SK-N-DZ (cell line): ENCODE data around the gene TIMM23.
"Not testable (repeated sequence)": the region's sequence is repeated elsewhere in the genome, so short reads cannot be mapped to it uniquely, and the experiment has no call there.

Experiments
- DNase-seq: peaks from one replicate; pipeline ENCODE4 v3.0.0-alpha.2; 2015; ENCODE audit warnings: low spot score

The TIMM23 gene

DNA sequence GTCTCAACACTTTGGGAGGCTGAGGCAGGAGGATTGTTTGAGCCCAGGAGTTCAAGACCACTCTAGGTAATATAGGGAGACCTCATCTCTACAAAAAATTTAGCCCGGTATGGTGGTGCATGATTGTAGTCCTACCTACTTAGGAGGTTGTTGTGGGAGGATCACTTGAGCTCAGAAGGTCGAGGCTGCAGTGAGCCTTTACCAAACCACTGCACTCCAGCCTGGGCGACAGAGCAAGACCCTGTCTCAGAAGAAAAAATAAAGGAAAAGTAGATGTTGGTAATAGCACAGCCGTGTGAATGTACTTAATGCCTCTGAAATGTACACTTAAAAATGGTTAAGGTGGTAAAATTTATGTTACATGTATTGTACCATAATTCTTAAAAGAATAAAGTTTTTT, 25.3 kb downstream of the TIMM23 start:
- no peak for DNase-seq

DNA sequence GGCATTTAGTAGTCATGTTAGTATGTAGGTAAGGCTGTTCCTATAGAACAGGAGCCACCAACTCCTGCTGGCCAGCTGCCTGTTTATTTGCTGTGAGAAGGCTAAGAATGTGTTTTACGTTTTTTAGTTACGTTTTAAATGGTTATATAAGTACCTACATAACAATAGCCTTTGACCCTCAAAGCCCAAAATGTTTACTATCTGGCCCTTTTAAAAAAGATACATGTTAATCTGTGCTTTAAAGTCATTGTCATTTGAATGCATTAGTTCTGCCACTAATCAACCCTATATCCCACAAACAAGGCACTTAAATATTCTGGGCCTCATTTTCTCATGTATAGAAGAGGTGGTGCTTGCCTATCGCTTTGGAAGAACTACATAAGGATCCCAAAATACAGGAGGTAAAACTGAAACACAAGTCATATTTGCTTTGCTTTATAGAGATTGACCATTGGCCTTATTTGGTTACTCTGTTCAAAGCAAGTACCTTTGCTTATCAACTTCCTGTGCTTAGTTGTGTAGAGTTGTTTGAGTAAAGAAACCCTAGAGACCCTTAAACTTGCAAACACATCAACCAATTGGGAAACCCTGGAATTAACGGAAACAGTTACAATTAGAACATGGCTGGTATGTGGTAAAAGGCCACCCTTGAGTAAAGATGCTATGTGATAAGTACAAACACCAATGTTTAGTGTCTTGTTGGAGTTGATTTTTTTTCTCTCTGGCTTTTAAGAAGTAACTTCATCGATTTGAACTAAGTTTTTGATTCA, 25.9 kb downstream of the TIMM23 start:
- DNase-seq: no peak

DNA sequence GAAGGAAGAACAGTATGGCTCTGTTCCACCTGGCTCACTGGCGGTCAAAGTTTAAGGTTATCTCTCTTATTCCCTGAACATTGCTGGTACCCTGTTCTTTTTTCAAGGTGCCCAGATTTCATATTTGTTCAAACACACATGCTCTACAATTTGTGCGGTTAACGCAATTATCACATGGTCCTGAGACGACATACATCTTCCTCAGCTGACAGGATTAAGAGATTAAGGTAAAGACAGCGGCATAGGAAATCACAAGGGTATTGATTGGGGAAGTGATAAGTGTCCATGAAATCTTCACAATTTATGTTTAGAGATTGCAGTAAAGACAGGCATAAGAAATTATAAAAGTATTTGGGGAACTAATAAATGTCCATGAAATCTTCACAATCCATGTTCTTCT, 27.7 kb downstream of the TIMM23 start:
- not testable (repeated sequence) for DNase-seq

DNA sequence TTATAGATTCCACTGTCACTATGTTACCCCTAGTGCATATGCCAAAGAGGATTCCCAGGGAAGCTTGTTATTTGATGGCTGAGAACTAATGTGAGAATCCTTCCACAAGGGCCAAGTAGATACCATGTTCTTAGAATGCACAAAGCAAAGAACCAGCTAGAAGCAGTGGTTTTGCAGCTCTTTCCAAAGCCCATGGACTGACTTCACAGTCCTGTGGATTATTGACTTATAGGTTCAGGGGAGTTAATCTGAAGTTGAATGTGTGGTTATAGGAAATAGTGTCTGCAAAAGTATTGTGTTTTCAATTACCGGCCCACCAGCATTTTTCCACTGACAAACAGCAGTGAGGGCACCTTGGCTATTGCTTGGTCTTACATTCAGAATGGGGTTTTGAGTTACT, 28.2 kb downstream of the TIMM23 start:
- DNase-seq: no peak

DNA sequence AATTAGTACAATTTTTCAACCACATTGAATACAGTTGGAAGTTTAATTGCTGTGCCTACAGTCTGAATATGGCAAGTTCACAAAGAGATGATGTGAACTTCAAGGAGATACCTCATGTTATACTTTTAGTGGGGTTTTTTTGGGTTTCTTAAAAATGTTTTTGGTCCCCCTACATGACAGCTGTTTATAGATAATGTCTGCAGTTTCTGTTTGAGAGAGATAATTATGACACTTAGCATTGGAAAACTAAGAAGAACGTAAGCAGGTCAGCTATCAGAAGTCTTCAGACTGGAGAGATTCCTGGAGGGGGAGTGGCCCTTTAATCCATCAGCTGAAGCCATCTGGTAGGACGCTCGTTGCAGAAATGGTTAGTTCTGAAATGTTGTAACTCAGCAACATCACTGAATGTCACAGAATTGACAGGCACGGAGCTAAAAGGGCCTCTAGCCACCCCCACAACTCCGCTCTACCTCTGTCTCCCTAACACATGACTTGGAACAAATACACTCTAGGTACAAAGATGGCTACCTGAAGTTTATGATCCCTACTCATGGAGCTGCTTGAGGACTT, 29.0 kb downstream of the TIMM23 start:
- no peak for DNase-seq

DNA sequence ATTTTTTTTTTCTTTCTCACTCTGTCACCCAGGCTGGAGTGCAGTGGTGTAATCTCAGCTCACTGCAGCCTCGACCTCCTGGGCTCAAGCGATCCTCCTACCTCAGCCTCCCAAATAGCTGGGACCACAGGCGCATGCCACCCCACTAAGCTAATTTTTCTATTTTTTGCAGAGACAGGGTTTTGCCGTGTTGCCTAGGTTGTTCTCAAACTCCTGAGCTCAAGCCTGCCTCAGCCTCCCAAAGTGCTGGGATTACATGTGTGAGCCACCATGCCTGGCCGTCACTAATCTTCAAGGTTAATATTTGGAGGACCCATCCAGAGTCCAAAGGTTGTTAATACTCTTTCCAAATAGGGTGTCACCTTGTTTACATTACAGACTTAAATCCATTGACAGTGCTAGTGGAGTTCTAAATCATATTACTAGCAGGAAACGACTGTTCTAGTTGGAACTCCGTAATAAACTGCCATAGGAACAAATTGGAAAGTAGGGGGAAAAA, 29.9 kb downstream of the TIMM23 start:
- not testable (repeated sequence) for DNase-seq

- no peak for DNase-seq
Measured at GRCh38 chr10:46002916-46003693, 30.8 kb downstream of the TIMM23 start.

DNA sequence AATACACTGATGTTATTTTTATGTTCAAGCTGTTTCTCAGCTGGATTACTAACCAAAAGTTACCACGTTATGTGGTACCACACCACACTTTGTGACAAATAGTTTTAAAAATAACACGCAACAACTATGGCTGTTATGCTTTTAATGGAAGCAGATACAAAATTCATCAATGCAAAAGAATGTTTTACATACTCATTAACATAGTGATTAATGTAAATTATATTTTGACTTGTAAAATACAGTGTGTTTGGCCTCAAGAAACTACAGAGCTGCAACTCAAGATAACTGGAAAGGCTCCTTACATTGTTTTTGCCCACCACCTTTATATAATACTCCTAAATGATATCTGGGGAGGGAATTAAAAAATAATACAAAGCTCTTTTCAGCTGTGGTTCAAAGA, 32.7 kb downstream of the TIMM23 start:
- no peak for DNase-seq

- DNase-seq: no peak
Measured at GRCh38 chr10:46005383-46005782, 33.1 kb downstream of the TIMM23 start.

DNA sequence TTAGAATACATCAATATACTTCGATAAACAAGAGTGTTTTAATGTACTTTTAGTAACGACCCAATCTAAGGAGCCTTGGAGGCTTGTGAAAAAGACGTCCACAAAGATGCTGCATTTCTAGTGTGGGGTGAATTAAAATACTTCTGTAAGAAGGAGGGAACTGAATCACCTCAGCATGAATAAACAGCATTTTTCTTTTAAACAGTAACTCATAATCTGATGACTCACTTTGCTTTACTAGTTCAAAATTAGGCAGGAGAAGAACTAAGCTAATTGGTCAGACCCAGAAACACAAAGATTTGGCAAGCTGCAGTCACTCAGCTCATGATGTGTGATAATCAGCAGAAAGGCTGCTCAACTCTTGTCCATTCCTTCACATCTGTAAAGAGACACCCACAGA, 33.9 kb downstream of the TIMM23 start:
- no peak for DNase-seq

DNA sequence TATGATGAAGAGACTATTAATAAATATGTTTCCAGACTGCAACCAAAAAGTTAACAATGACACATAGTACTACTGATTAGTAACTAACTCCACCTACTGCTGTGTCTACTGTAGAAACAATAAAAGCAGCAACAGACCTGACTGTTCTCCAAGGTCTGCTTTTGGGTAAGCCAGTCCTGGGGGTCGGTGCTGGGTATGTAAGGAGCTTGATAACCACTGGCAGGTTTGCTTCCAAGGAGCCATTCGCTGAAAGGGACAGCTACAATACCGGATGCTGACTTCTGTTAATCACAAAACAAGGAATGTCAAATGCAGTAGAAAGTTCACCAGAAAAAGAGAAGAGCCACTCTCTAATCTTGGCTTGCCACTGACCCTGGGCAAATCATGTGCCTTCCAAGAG, 40.5 kb downstream of the TIMM23 start:
- no peak for DNase-seq

GRCh38 chr10:46014206-46014605, 41.9 kb downstream of the TIMM23 start:
- DNase-seq: no peak

GRCh38 chr10:46014683-46015405, 42.6 kb downstream of the TIMM23 start:
- DNase-seq: no peak

DNA sequence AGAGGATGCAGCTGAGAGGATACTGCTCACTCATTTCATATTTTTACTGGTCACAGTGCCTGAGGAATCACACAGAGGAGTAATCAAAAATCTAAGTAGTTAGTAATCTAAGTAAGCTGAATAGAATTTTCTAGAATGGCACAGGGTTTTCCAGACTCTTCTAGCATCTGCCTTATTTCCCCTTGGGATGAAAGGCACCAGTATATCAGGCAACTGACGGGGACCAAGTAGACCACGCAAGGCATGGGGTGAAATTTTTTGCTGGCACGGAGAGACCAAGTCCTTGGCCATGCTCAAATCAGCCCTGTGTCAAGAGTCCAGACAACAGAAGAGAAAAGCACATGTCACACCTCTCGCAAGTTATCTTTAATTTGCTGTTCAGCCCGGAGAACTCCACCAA, 43.9 kb downstream of the TIMM23 start:
- no peak for DNase-seq

- no peak for DNase-seq
Measured at GRCh38 chr10:46016811-46017210, 44.5 kb downstream of the TIMM23 start.

GRCh38 chr10:46017733-46018132, 45.4 kb downstream of the TIMM23 start:
- DNase-seq: no peak

GRCh38 chr10:46018453-46019176, 46.3 kb downstream of the TIMM23 start:
- DNase-seq: no peak

DNA sequence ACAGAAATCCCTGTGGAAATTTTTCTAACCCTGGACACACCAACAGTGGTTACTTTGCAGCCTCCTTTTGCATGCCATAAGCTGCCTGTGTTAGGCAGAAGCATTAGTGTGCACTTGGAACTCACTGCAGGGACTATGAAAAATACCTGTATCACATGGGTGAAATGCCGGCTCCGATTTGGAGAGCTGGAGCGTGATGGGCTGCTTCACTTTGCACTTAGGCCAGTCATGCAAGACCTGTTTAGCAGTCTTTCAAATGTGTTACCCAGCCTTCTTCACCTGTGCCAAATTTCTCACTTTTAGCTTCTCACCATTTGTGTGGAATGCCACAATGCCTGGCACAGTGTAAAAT, 46.9 kb downstream of the TIMM23 start:
- no peak for DNase-seq

DNA sequence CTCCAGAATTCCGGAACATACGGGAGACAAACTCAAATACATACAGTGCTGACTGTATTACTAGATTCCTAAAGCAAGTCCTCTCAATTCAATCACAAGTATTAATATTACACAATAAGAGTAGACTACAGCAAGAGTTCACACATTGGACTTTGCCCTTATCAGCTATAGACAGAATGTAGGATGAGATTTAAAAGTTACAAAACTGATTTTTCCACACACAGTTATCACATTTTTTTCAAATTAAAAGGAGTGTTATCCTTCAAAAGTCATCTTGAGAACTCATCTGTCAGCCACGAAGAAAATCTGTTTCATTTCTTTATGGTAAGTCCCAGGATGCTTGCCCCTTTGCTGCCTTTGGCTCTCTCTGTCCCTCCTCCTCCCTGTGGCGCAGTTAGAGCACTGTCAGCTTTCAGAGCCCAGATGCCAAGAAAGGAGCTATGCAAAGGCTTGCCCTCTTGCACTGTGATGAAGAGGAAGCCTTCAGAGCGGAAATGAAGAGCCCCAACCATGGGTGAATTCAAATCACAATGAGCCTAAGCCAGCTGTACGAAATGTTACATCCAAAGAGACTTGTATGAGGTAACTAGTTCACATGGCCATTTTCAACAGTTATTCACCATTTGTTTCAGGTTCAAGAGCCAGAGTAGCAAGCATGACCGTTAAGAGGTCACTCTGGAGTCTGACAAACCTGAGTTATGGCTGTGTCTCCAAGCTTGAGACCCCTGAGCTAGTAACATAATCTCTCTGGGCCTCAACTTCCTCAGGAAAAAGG, 47.5 kb downstream of the TIMM23 start:
- DNase-seq: no peak

DNA sequence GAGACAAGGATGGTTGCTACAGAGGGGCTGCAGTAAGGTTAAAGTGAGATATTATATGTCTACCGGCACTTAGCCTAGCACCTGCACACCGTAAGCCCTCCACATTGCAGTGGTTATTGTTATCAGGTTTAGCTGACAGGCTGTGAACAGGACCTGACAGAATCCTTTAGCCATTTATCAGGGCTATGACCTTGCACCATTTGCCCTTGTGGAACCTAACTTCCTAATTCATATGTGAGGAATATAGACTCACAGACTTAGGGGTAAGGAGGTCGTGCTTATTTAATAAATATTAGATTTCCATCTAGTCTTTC, 48.0 kb downstream of the TIMM23 start:
- DNase-seq: no peak
